MM.1S (cell line): ENCODE results near the gene GALNT4.

Source experiments
- EZH2 ChIP-seq: fragments of 300-600 bp; sonication (generic); optimal IDR thresholded peaks from 2 replicates; pipeline ENCODE3; 2017; ENCODE audit warnings: low read depth, mild to moderate bottlenecking, antibody characterized with exemption, low read length, mixed read lengths
- TF ChIP-seq, protein P1 (sequence below): fragments of 300-600 bp; sonication (generic); IDR thresholded peaks from 2 replicates; pipeline ENCODE4 v1.5.1; 2016; ENCODE audit warnings: antibody characterized with exemption, low read length, mixed read lengths

DNA sequence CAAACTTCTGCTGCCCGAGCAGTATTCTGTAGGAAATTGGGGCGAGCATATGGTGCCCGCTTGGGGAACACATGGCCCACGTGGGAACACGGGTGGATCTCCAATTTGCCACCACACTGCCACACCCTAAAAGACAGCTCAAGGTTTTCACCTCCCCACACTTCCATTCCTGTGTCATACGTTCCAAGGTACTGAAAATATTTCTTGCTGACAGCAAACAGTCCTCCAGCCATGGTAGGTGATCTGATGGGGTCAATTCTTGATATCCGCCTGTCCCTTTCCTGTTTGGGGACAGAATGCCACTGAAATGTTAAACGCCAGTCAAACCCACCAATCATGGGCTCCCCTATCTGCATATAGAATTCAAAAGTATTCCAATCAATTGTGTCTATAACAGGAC is 1.2 kb downstream of the GALNT4 start:
- TF ChIP-seq EZH2: no peak
- TF ChIP-seq, protein P1, sequence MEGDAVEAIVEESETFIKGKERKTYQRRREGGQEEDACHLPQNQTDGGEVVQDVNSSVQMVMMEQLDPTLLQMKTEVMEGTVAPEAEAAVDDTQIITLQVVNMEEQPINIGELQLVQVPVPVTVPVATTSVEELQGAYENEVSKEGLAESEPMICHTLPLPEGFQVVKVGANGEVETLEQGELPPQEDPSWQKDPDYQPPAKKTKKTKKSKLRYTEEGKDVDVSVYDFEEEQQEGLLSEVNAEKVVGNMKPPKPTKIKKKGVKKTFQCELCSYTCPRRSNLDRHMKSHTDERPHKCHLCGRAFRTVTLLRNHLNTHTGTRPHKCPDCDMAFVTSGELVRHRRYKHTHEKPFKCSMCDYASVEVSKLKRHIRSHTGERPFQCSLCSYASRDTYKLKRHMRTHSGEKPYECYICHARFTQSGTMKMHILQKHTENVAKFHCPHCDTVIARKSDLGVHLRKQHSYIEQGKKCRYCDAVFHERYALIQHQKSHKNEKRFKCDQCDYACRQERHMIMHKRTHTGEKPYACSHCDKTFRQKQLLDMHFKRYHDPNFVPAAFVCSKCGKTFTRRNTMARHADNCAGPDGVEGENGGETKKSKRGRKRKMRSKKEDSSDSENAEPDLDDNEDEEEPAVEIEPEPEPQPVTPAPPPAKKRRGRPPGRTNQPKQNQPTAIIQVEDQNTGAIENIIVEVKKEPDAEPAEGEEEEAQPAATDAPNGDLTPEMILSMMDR: no peak
